DND-41 (cell line): ENCODE measurements around the gene MICU1.
A peak's percentile ranks its signal among the peaks of the same experiment; 100 is the strongest.

Source experiments
- ATAC-seq: fragments of 200-7000 bp; cut with Tn5 transposase; 3 replicates; pipeline ENCODE4 v1.9.1; 2021; ENCODE audit warnings: low read depth; ENCODE audit not compliant: insufficient read depth
- DNase-seq: peaks from one replicate; pipeline ENCODE4 v3.0.0-alpha.2; 2020
- H2AFZ ChIP-seq: 2 replicates; pipeline ENCODE4 v1.6.0; 2012; ENCODE audit warnings: low read depth, low read length
- H3K27ac ChIP-seq: 2 replicates; pipeline ENCODE4 v1.5.1; 2012; ENCODE audit warnings: low read length, inconsistent platforms
- H3K27me3 ChIP-seq: fragments of 200-600 bp; sonication (generic); 2 replicates; pipeline ENCODE4 v1.6.0; 2012; ENCODE audit warnings: low read length, mild to moderate bottlenecking, inconsistent platforms; ENCODE audit not compliant: insufficient read depth, poor library complexity
- H3K36me3 ChIP-seq: 2 replicates; pipeline ENCODE4 v1.5.1; 2012; ENCODE audit warnings: low read length, inconsistent platforms; ENCODE audit not compliant: insufficient read depth
- H3K4me1 ChIP-seq: 2 replicates; pipeline ENCODE4 v1.5.1; 2012; ENCODE audit warnings: mild to moderate bottlenecking, low read length; ENCODE audit not compliant: insufficient read depth
- H3K4me2 ChIP-seq: 2 replicates; pipeline ENCODE4 v1.6.0; 2012; ENCODE audit warnings: mild to moderate bottlenecking, moderate library complexity, low read length, inconsistent platforms; ENCODE audit not compliant: insufficient read depth
- H3K4me3 ChIP-seq, 2 experiments: fragments of 200-600 bp in 1 of 2; shearing (Covaris generic) in 1 of 2; 2 replicates each; pipeline ENCODE4 v1.5.1; 2012 to 2016; ENCODE audit warnings: inconsistent platforms in 2 of 2, low read length in 2 of 2, mild to moderate bottlenecking in 2 of 2, low read depth in 1 of 2, moderate library complexity in 1 of 2
- H3K79me2 ChIP-seq: 2 replicates; pipeline ENCODE4 v1.6.0; 2012; ENCODE audit warnings: low read length, inconsistent platforms; ENCODE audit not compliant: insufficient read depth
- H3K9ac ChIP-seq: 2 replicates; pipeline ENCODE4 v1.6.0; 2012; ENCODE audit warnings: low read depth, mild to moderate bottlenecking, inconsistent platforms, low read length, moderate library complexity
- H3K9me3 ChIP-seq: 2 replicates; pipeline ENCODE4 v1.5.1; 2012; ENCODE audit warnings: low read length, moderate library complexity, mild to moderate bottlenecking, inconsistent platforms; ENCODE audit not compliant: insufficient read depth, severe bottlenecking
- H4K20me1 ChIP-seq: 2 replicates; pipeline ENCODE4 v1.6.0; 2012; ENCODE audit warnings: low read length; ENCODE audit not compliant: insufficient read depth
- EZH2 ChIP-seq: IDR thresholded peaks from 3 replicates; pipeline ENCODE4 v1.6.1; 2012; ENCODE audit warnings: borderline replicate concordance, low read depth, mild to moderate bottlenecking, moderate library complexity, low read length, inconsistent platforms; ENCODE audit not compliant: severe bottlenecking
- TF ChIP-seq, protein P1 (sequence below): IDR thresholded peaks from 2 replicates; pipeline ENCODE4 v1.5.1; 2012; ENCODE audit warnings: borderline replicate concordance, low read length, moderate library complexity, mild to moderate bottlenecking; ENCODE audit not compliant: poor library complexity, severe bottlenecking; ENCODE audit errors: extremely low read depth

MICU1 gene

GRCh38 chr10:72379776-72380175, 246.1 kb downstream of the MICU1 start:
- DNase-seq = no peak
- Histone ChIP-seq H3K9me3 (no peaks in the 10 kb centered on the region), H3K79me2 (no peaks in the 10 kb centered on the region), H3K4me1 (no peaks in the 10 kb centered on the region), H3K27me3 (no peaks in the 10 kb centered on the region), H3K4me2 (no peak overlapping the region), H3K36me3 (peaks cover 6% of the 10 kb centered on the region), H4K20me1 (no peaks in the 10 kb centered on the region), H2AFZ (no peak overlapping the region), H3K4me3 (no peak overlapping the region), H3K27ac (no peak overlapping the region), H3K9ac (no peak overlapping the region)
- TF ChIP-seq, protein P1, sequence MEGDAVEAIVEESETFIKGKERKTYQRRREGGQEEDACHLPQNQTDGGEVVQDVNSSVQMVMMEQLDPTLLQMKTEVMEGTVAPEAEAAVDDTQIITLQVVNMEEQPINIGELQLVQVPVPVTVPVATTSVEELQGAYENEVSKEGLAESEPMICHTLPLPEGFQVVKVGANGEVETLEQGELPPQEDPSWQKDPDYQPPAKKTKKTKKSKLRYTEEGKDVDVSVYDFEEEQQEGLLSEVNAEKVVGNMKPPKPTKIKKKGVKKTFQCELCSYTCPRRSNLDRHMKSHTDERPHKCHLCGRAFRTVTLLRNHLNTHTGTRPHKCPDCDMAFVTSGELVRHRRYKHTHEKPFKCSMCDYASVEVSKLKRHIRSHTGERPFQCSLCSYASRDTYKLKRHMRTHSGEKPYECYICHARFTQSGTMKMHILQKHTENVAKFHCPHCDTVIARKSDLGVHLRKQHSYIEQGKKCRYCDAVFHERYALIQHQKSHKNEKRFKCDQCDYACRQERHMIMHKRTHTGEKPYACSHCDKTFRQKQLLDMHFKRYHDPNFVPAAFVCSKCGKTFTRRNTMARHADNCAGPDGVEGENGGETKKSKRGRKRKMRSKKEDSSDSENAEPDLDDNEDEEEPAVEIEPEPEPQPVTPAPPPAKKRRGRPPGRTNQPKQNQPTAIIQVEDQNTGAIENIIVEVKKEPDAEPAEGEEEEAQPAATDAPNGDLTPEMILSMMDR = no peak
- TF ChIP-seq EZH2 = no peak
- no peak for ATAC-seq

DNA sequence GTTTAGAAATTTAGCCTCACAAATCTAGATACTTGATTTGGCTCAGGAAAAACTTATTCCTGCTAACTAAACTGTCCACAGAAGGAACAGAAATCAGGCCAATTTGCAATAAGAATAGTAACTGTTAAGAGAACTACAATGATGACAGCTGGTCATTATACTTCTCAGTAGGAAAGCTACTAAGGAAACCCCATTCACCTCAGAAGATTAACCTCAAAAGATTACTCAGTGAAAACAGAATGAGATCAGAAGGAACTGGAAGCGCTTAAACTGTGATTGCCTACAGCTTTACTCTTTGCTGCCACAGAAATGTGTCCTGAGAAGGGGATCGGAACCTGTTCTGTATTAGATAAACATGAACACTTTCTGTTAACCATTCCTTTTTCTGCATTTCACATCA, 246.8 kb downstream of the MICU1 start:
- no peak overlapping the region for H3K4me2 ChIP-seq
- no peak overlapping the region for H2AFZ ChIP-seq
- H3K9me3 ChIP-seq = no peaks in the 10 kb centered on the region
- DNase-seq (no peak), ATAC-seq (0 out of 3 replicates have a peak, but pooled peaks have one; percentile 44)
- no peak overlapping the region for H3K4me3 ChIP-seq
- no peaks in the 10 kb centered on the region for H3K4me1 ChIP-seq
- TF ChIP-seq EZH2 = no peak
- TF ChIP-seq, protein P1 = no peak
- H3K79me2 ChIP-seq = no peaks in the 10 kb centered on the region
- H3K9ac ChIP-seq = no peak overlapping the region
- H3K27me3 ChIP-seq = no peaks in the 10 kb centered on the region
- no peak overlapping the region for H3K27ac ChIP-seq
- H4K20me1 ChIP-seq = no peaks in the 10 kb centered on the region
- H3K36me3 ChIP-seq = peaks cover 8% of the 10 kb centered on the region

- DNase-seq = no peak
- no peak overlapping the region for H3K27ac ChIP-seq
- H2AFZ ChIP-seq = no peak overlapping the region
- H3K79me2 ChIP-seq = no peaks in the 10 kb centered on the region
- no peak overlapping the region for H3K9ac ChIP-seq
- no peak for ATAC-seq
- H3K4me2 ChIP-seq = no peak overlapping the region
- peaks cover under 1% of the 10 kb centered on the region; the same call in 1 of the 2 replicates for H3K4me1 ChIP-seq
- H3K27me3 ChIP-seq = no peaks in the 10 kb centered on the region
- H3K4me3 ChIP-seq = no peak overlapping the region
- TF ChIP-seq, protein P1 = no peak
- TF ChIP-seq EZH2 = no peak
- H3K9me3 ChIP-seq = no peaks in the 10 kb centered on the region
- no peaks in the 10 kb centered on the region for H4K20me1 ChIP-seq
- peaks cover 15% of the 10 kb centered on the region for H3K36me3 ChIP-seq
Measured at GRCh38 chr10:72375585-72375984, 250.3 kb downstream of the MICU1 start.

DNA sequence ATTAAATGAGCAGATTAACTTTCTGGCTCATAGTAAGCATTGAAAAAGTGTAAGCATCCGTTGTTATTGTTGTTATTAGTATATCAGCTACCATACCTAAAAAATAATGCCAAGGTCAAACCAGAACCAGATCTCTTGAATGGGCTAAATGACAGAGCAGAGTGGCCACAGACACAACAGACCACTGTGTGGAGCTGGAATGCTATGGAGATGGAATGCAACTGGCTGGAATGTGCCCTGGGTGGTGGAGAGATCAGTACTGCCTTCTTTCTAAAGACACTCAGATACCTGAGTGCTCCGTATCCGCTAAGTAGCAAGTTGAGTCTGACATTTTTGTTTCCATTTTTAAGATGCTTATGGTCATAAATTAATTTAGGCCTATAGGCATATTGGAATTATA, 250.7 kb downstream of the MICU1 start:
- Histone ChIP-seq H3K9ac (no peak overlapping the region), H3K4me1 (peaks cover 5% of the 10 kb centered on the region; the same call in 1 of the 2 replicates), H3K36me3 (peaks cover 15% of the 10 kb centered on the region), H3K4me3 (no peak overlapping the region), H3K27ac (no peak overlapping the region), H3K27me3 (no peaks in the 10 kb centered on the region), H3K9me3 (no peaks in the 10 kb centered on the region), H2AFZ (no peak overlapping the region), H4K20me1 (no peaks in the 10 kb centered on the region), H3K4me2 (no peak overlapping the region), H3K79me2 (no peaks in the 10 kb centered on the region)
- DNase-seq (no peak), ATAC-seq (no peak)
- no peak for TF ChIP-seq EZH2
- TF ChIP-seq, protein P1 = no peak
